B cell (primary cell): ENCODE results near the gene KRCC1. TPM values are rescaled to one million over a fixed set of nuclear protein-coding genes. Genes with fewer than 3 reads are reported as not detected.

Experiments
- ATAC-seq: fragments of 200-7000 bp; cut with Tn5 transposase; one replicate; pipeline ENCODE4 v1.10.0; 2021; ENCODE audit warnings: low read depth, mild to moderate bottlenecking, moderate number of reproducible peaks, moderate library complexity
- CTCF ChIA-PET: fragments of 350-600 bp; sonication (Branson Sonifier 250); formaldehyde crosslinking; loops from one replicate; lab custom pipeline; 2021; ENCODE audit warnings: antibody characterized with exemption, inconsistent platforms; lab: Charles Lee
- POLR2A ChIA-PET: fragments of 350-600 bp; sonication (Branson Sonifier 250); formaldehyde crosslinking; loops from one replicate; lab custom pipeline; 2021; ENCODE audit warnings: antibody characterized with exemption; lab: Charles Lee
- DNase-seq: peaks from one replicate; pipeline ENCODE4 v3.0.0; 2013
- H2AFZ ChIP-seq: 2 replicates; pipeline ENCODE4 v1.6.1; 2012; ENCODE audit warnings: mild to moderate bottlenecking, low read depth, low read length; ENCODE audit not compliant: insufficient read depth, poor library complexity, severe bottlenecking
- H3K27ac ChIP-seq, 2 donors: 1 replicate in 1 of 2; 2 replicates in 1 of 2; pipeline ENCODE4 v1.5.1; 2012 to 2013; ENCODE audit warnings: low read length in 2 of 2, mild to moderate bottlenecking in 2 of 2, moderate library complexity in 1 of 2
- H3K27me3 ChIP-seq, 4 experiments: fragments of 200-600 bp in 1 of 4; sonication (generic) in 1 of 4; replicated peaks in 1 of 4; 1 replicate in 2 of 4; 2 replicates in 2 of 4; pipeline versions ENCODE4 v1.6.1 to v1.7.0; 2013 to 2016; ENCODE audit warnings: low read length in 3 of 4, mild to moderate bottlenecking in 2 of 4, mixed read lengths in 1 of 4, moderate library complexity in 1 of 4; ENCODE audit not compliant: insufficient read depth in 4 of 4, control insufficient read depth in 3 of 4; ENCODE audit errors: control extremely low read depth in 1 of 4
- H3K36me3 ChIP-seq, 2 experiments: replicated peaks in 1 of 2; 1 replicate in 1 of 2; 2 replicates in 1 of 2; pipeline versions ENCODE4 v1.6.1 to v1.7.1; 2013; ENCODE audit warnings: low read length in 1 of 2; ENCODE audit not compliant: insufficient read depth in 2 of 2, control insufficient read depth in 1 of 2; ENCODE audit errors: control extremely low read depth in 1 of 2, extremely low read depth in 1 of 2
- H3K4me1 ChIP-seq, 2 donors: fragments of 200-600 bp in 1 of 2; sonication (generic) in 1 of 2; 1 replicate in 1 of 2; 2 replicates in 1 of 2; pipeline versions ENCODE4 v1.5.1 to v1.6.1; 2013 to 2017; ENCODE audit warnings: low read length in 2 of 2; ENCODE audit not compliant: control insufficient read depth in 2 of 2, insufficient read depth in 2 of 2
- H3K4me2 ChIP-seq: replicated peaks from 2 replicates; pipeline ENCODE3; 2012; ENCODE audit warnings: mild to moderate bottlenecking, low read depth, low read length; ENCODE audit not compliant: poor library complexity, severe bottlenecking
- H3K4me3 ChIP-seq, 5 experiments: fragments of 200-600 bp in 1 of 5; sonication (generic) in 1 of 5; 1 replicate in 3 of 5; 2 replicates in 2 of 5; pipeline versions ENCODE4 v1.5.1 to v1.7.0; 2011 to 2016; ENCODE audit warnings: low read length in 4 of 5, mild to moderate bottlenecking in 4 of 5, low read depth in 2 of 5, control low read depth in 1 of 5, moderate library complexity in 1 of 5; ENCODE audit not compliant: insufficient read depth in 1 of 5; ENCODE audit errors: control extremely low read depth in 1 of 5, extremely low read depth in 1 of 5
- H3K79me2 ChIP-seq: fragments of 200-600 bp; sonication (generic); one replicate; pipeline ENCODE4 v1.6.0; 2016; ENCODE audit warnings: low read length; ENCODE audit not compliant: control insufficient read depth, insufficient read depth
- H3K9ac ChIP-seq: fragments of 200-600 bp; sonication (generic); 2 replicates; pipeline ENCODE4 v1.6.1; 2017; ENCODE audit warnings: mild to moderate bottlenecking, low read length, moderate library complexity
- H3K9me3 ChIP-seq, 3 donors: one replicate each; pipeline versions ENCODE4 v1.6.1 to v1.7.1; 2013; ENCODE audit warnings: low read length in 2 of 3; ENCODE audit not compliant: control insufficient read depth in 2 of 3, insufficient read depth in 1 of 3; ENCODE audit errors: control extremely low read depth in 1 of 3
- H4K20me1 ChIP-seq: 2 replicates; pipeline ENCODE4 v1.6.0; 2012; ENCODE audit warnings: mild to moderate bottlenecking, low read length; ENCODE audit not compliant: insufficient read depth, control insufficient read depth, poor library complexity, severe bottlenecking
- H3K27ac Mint-ChIP-seq: one replicate; pipeline ENCODE4 v1.8.0; 2021; ENCODE audit warnings: mixed read lengths
- H3K27me3 Mint-ChIP-seq: one replicate; pipeline ENCODE4 v1.8.0; 2021; ENCODE audit warnings: mixed read lengths
- H3K4me1 Mint-ChIP-seq: one replicate; pipeline ENCODE4 v1.8.0; 2021; ENCODE audit warnings: mixed read lengths
- H3K4me3 Mint-ChIP-seq: one replicate; pipeline ENCODE4 v1.8.0; 2021; ENCODE audit warnings: mixed read lengths
- H3K9me3 Mint-ChIP-seq: one replicate; pipeline ENCODE4 v1.8.0; 2022; ENCODE audit warnings: mixed read lengths; ENCODE audit not compliant: insufficient read depth
- CTCF ChIP-seq: fragments of 200-600 bp; IDR thresholded peaks from one replicate; pipeline ENCODE4 v1.8.0; 2022; ENCODE audit warnings: antibody characterized with exemption, mild to moderate bottlenecking
- EZH2 ChIP-seq: IDR thresholded peaks from 2 replicates; pipeline ENCODE4 v1.6.1; 2012; ENCODE audit warnings: borderline replicate concordance, low read depth, mild to moderate bottlenecking, moderate library complexity, low read length; ENCODE audit not compliant: insufficient read depth, poor library complexity, severe bottlenecking
- WGBS: methylation state at CpG from one replicate; pipeline ENCODE4 v1.1.5; 2013; ENCODE audit warnings: missing lambda C conversion rate; ENCODE audit not compliant: insufficient coverage; 5-methylcytosine and 5-hydroxymethylcytosine counted together
- intact Hi-C: fragments of 100-400 bp; cut with micrococcal nuclease; formaldehyde crosslinking; loops from one replicate; pipeline ENCODE4 v1.10.0; 2022
- polyA plus RNA-seq: library from polyadenylated mRNA; depleted of rRNA; stranded (reverse); fragments of >200 nt; gene quantifications from 2 replicates; pipeline ENCODE4 v1.2.3, GENCODE V29; 2012
- total RNA-seq, 2 donors: library from RNA; stranded (reverse); fragments of 120-200 nt in 1 of 2; gene quantifications; 1 replicate in 1 of 2; 2 replicates in 1 of 2; pipeline versions ENCODE4 v1.2.3 to v1.2.4, GENCODE V29; 2013 to 2022

The KRCC1 gene
- total and polyA plus RNA-seq, 2 donors (not counting 1 experiment from before 2014, with no cell fraction given): 11.9 to 27.2 TPM

DNA sequence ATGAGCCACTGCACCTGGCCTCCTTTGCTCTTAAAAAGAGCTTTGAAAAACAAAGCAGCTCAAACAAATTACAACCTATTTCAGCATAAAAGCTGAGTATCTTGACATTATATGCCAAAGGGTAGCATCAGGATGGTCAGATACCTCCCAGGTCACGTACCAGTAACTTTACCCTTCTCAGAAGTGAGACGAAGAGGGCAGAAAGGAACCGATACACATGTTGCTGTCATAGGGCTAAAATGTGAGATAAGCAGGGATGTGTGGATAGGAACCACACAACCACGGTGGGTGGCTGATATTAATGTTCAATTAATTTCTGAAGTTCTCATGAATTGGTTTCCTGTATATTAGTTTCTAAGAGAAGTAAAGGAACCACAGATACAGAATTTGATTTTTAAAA, 26.7 kb downstream of the KRCC1 start:
- 79% methylated on average over 3 of the region's 4 CpGs for WGBS
- no peak for TF ChIP-seq CTCF
- TF ChIP-seq EZH2: no peak
- Mint-ChIP-seq H3K4me3 (no peak overlapping the region), H3K9me3 (no peaks in the 10 kb centered on the region), H3K27ac (no peak overlapping the region), H3K27me3 (no peaks in the 10 kb centered on the region), H3K4me1 (peaks cover 18% of the 10 kb centered on the region)
- no peak overlapping the region for H3K4me2 ChIP-seq
- ChIA-PET CTCF (no interaction called here), POLR2A (no interaction called here)
- H3K36me3 ChIP-seq: peaks cover 10 to 27% of the 10 kb centered on the region in 2 experiments
- H3K4me1 ChIP-seq: peaks cover 7 to 11% of the 10 kb centered on the region in 2 donors
- H2AFZ ChIP-seq: no peak overlapping the region
- DNase-seq (no peak), ATAC-seq (no peak)
- no peak overlapping the region for H3K9ac ChIP-seq
- no peaks in the 10 kb centered on the region for H4K20me1 ChIP-seq
- no peaks in the 10 kb centered on the region for H3K9me3 ChIP-seq
- intact Hi-C loops: no loop called here
- no peaks in the 10 kb centered on the region for H3K27me3 ChIP-seq
- peaks cover 4% of the 10 kb centered on the region for H3K79me2 ChIP-seq
- no peak overlapping the region for H3K4me3 ChIP-seq
- no peak overlapping the region for H3K27ac ChIP-seq

DNA sequence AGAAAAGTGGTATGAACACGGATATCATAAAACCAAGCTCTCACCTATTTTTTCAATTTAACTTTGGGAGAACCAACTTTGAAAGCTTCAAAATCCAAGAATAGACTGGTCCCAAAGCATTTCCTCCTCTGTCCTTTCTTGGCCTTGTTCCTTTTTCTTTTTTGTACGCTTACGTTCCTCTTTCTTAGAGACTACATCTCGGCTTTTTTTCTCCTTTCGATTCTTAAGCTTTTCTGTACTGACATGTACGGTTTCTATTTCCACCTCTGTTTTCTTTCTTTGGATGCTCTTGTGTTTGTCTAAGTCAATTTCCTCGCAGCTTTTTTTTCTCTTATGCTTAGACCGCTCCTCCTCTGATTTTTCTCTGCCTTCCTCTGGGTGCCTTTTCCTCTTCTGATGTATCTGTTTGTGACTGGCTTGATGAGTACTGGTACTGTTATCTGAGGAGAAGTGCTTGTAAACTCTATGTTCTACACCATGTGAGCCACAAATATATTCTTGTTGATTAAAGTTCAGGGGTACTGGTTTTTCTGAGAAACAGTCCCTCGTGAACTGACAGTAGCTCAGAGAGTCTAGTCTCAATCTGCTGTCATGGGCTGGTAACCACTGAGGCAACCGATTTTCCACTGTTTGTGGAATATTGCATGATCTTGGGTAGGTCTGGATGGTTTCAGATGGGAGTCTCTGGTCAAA, 27.7 kb downstream of the KRCC1 start:
- DNase-seq (peak; percentile 50), ATAC-seq (peak; percentile 45)
- TF ChIP-seq CTCF (no peak), EZH2 (no peak)
- no peaks in the 10 kb centered on the region for H3K9me3 ChIP-seq
- H3K4me1 ChIP-seq: peaks cover 7 to 11% of the 10 kb centered on the region in 2 donors
- Mint-ChIP-seq H3K4me3 (peak overlapping the region; percentile 79), H3K4me1 (peaks cover 18% of the 10 kb centered on the region), H3K9me3 (no peaks in the 10 kb centered on the region), H3K27me3 (no peaks in the 10 kb centered on the region), H3K27ac (peak overlapping the region; percentile 93)
- CTCF ChIA-PET: interaction anchor here (0.8 to 1.0 kb wide), 2 partner anchors 11 to 34 kb away, joined by 3 read pairs; partner anchors contain the start of gene RNU2-63P
- H3K27ac ChIP-seq: peak overlapping the region; percentile 43 to 83
- peak overlapping the region in 4 of 5 experiments; percentile 21 to 42 (median 34) for H3K4me3 ChIP-seq
- intact Hi-C loops: no loop called here
- 54% methylated on average over 3 of the region's 10 CpGs for WGBS
- POLR2A ChIA-PET: no interaction called here
- H3K27me3 ChIP-seq: no peaks in the 10 kb centered on the region
- H3K79me2 ChIP-seq: no peaks in the 10 kb centered on the region
- H3K4me2 ChIP-seq: peak overlapping the region; percentile 69
- no peaks in the 10 kb centered on the region for H4K20me1 ChIP-seq
- H3K36me3 ChIP-seq: peaks cover 6 to 22% of the 10 kb centered on the region in 2 experiments
- peak overlapping the region; percentile 50 for H3K9ac ChIP-seq
- H2AFZ ChIP-seq: peak overlapping the region; percentile 68
